Measurements from ENCODE around the gene STEAP3. TPM values are rescaled to one million over a fixed set of nuclear protein-coding genes. Genes with fewer than 3 reads are reported as not detected.

STEAP3 gene
- total and polyA plus RNA-seq, 2 donors (not counting 3 experiments of a cell fraction or from before 2014, with no cell fraction given): 8.6 to 17.4 TPM

DNA sequence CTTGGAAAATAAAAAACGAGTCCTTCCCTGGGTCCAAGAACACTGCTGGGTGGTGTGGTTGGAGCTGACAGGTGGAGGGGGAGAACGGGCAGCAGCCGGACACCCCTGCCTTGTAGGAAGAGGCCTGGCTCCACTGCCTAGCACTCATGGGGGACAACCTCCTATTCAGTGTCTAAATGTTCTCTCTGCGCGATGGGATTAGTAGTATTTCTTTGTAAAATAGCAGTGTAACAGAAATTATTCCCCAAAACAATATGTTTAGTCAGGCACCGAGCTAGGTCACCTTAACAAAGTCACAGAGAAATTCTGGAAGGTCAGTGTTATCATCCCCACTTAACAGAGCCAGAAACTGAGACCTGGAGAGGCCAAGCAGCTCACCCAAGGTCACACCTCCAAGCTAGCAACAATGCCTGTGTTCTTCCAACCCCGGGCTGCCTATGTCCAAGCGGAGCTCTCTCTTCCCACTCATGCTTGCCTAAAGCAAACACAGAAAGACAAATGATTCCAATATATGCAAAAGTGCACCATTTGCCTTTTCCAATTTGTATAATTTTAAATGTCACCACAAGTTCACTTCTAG, 68.0 kb downstream of the STEAP3 start:
- Histone ChIP-seq H4K20me1 (replicated peaks; ENCODE audit: control insufficient read depth, extremely low read depth, insufficient read depth, low read length) (no peaks in the 10 kb centered on the region), H3K4me2 (ENCODE audit: insufficient read depth, low read length) (no peak overlapping the region), H3K9ac (replicated peaks; ENCODE audit: extremely low read depth, insufficient read depth, low read length) (no peak overlapping the region), H3K27ac (ENCODE audit: insufficient read depth, low read depth, low read length) (no peak overlapping the region), H3K27me3 (ENCODE audit: control insufficient read depth in 2 of 2, insufficient read depth in 2 of 2, low read length in 2 of 2) (no peaks in the 10 kb centered on the region), H3K9me1 (replicated peaks; ENCODE audit: control insufficient read depth, extremely low read depth, insufficient read depth, low read length) (no peaks in the 10 kb centered on the region), H3K79me2 (ENCODE audit: control insufficient read depth, insufficient read depth, low read length) (no peaks in the 10 kb centered on the region), H3K36me3 (ENCODE audit: control insufficient read depth in 2 of 2, extremely low read depth in 1 of 2, insufficient read depth in 2 of 2, low read length in 2 of 2) (no peaks in the 10 kb centered on the region), H3K9me3 (replicated peaks; ENCODE audit: control insufficient read depth, insufficient read depth, low read length) (no peaks in the 10 kb centered on the region), H3K4me3 (replicated peaks in 1 of 3; ENCODE audit: insufficient read depth in 1 of 3, low read depth in 1 of 3, low read length in 3 of 3) (no peak overlapping the region), H3K4me1 (ENCODE audit: control insufficient read depth, extremely low read depth, insufficient read depth, low read length) (no peaks in the 10 kb centered on the region), H2AFZ (ENCODE audit: low read depth, low read length) (no peak overlapping the region)
- no peak for TF ChIP-seq GATA2 (IDR thresholded peaks at IDR 0.05; ENCODE audit: insufficient read depth, insufficient read length, low read depth, low read length)
- no peak for TF ChIP-seq EZH2 (IDR thresholded peaks at IDR 0.05; ENCODE audit: borderline replicate concordance, low read depth, low read length, severe bottlenecking)
- no peak for TF ChIP-seq JUN (IDR thresholded peaks at IDR 0.05; ENCODE audit: borderline replicate concordance, insufficient read depth, insufficient read length, low read depth)
- no peak for TF ChIP-seq POLR2AphosphoS5 (IDR thresholded peaks at IDR 0.05; ENCODE audit: insufficient read depth, low read depth, low read length)
- TF ChIP-seq, protein P1, sequence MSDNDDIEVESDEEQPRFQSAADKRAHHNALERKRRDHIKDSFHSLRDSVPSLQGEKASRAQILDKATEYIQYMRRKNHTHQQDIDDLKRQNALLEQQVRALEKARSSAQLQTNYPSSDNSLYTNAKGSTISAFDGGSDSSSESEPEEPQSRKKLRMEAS (IDR thresholded peaks at IDR 0.05; ENCODE audit: insufficient read depth, insufficient read length): no peak
- no peak for TF ChIP-seq MYC (IDR thresholded peaks at IDR 0.05; ENCODE audit: low read depth, low read length)
- TF ChIP-seq FOS (IDR thresholded peaks at IDR 0.05; ENCODE audit: borderline replicate concordance, insufficient read depth, low read length): no peak
- TF ChIP-seq POLR2A (IDR thresholded peaks at IDR 0.05; ENCODE audit: low read depth, low read length): no peak
- TF ChIP-seq, protein P2, sequence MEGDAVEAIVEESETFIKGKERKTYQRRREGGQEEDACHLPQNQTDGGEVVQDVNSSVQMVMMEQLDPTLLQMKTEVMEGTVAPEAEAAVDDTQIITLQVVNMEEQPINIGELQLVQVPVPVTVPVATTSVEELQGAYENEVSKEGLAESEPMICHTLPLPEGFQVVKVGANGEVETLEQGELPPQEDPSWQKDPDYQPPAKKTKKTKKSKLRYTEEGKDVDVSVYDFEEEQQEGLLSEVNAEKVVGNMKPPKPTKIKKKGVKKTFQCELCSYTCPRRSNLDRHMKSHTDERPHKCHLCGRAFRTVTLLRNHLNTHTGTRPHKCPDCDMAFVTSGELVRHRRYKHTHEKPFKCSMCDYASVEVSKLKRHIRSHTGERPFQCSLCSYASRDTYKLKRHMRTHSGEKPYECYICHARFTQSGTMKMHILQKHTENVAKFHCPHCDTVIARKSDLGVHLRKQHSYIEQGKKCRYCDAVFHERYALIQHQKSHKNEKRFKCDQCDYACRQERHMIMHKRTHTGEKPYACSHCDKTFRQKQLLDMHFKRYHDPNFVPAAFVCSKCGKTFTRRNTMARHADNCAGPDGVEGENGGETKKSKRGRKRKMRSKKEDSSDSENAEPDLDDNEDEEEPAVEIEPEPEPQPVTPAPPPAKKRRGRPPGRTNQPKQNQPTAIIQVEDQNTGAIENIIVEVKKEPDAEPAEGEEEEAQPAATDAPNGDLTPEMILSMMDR (IDR thresholded peaks at IDR 0.05; ENCODE audit: extremely low read depth in 1 of 2, insufficient read depth in 1 of 2, low read depth in 1 of 2, low read length in 2 of 2): no peak
- ChIA-PET CTCF (interaction anchor here (0.7 to 5.0 kb wide), 21 partner anchors 9 to 1245 kb away, joined by 3 to 86 read pairs (median 4); no protein-coding TSS in a partner anchor), POLR2A (no interaction called here)
- no peak for FAIRE-seq
- DNase-seq (ENCODE audit: low read depth, low spot score): no peak
- no TSS peak for BruUV-seq (replicated peaks)
- dilution Hi-C loops (cut with MboI; ENCODE audit: extremely low pct_ligation_motif_present, low sequenced_read_pairs) (no loop called here), intact Hi-C loops (cut with micrococcal nuclease) (loop anchor here (1.0 to 5.0 kb wide), 6 partner anchors 59 to 409 kb away; no protein-coding TSS in a partner anchor)
